Activated CD4-positive, CD25-positive, alpha-beta regulatory T cell treated with anti-CD3 and anti-CD28 coated beads, Interleukin-2, amount 50 U/mL, for 24 hours (primary cell): ENCODE results near the gene HECTD4.
"Not testable (repeated sequence)": the region's sequence is repeated elsewhere in the genome, so short reads cannot be mapped to it uniquely, and the experiment has no call there.

ENCODE experiments used
- ATAC-seq, 2 donors: fragments of 150-1000 bp; cut with Tn5 transposase; one replicate each; pipeline ENCODE4 v1.10.0; 2021; ENCODE audit warnings: mild to moderate bottlenecking in 1 of 2, moderate library complexity in 1 of 2

The HECTD4 gene

GRCh38 chr12:112252184-112252583 is 130.0 kb downstream of the HECTD4 start:
- ATAC-seq, result no peak

DNA sequence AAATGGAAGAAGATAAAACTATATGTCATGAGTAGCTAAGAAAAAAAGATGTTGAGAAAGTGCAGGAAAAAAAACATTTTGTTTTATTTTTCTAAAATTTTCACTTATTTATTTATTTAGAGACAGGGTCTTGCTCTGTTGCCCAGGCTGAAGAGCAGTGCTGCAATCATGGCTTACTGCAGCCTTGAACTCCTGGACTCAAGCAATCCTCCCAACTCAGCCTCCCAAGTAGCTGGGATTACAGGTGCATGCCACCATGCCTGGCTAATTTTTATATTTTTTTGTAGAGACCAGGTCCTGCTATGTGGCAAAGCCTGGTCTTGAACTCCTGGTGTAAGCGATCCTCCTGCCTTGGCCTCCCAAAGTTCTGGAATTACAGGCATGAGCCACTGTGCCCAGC is 137.3 kb downstream of the HECTD4 start:
- not testable (repeated sequence) for ATAC-seq

GRCh38 chr12:112243255-112244110 is 138.7 kb downstream of the HECTD4 start:
- ATAC-seq, result no peak

- ATAC-seq, result no peak
Observed at GRCh38 chr12:112241176-112241575, 141.1 kb downstream of the HECTD4 start.

DNA sequence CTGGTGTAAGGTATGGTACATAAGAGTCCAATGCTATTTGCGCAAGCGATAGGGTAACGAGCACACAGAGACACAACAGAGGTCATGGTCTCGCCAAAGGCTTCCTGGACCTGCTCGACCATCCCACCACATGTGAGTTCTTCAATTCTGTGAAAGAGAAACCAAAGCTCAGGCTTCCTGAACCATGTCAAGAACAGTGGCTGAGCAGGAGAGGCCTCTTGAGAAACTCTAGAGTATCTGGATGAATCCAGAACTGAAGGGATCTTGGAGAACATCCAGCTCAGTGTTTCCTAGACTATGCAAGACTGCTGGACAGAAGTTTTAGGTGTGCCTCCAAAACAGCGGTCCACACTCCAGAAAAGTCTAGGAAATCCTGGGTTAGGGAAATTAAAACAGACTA is 142.3 kb downstream of the HECTD4 start:
- no peak for ATAC-seq

DNA sequence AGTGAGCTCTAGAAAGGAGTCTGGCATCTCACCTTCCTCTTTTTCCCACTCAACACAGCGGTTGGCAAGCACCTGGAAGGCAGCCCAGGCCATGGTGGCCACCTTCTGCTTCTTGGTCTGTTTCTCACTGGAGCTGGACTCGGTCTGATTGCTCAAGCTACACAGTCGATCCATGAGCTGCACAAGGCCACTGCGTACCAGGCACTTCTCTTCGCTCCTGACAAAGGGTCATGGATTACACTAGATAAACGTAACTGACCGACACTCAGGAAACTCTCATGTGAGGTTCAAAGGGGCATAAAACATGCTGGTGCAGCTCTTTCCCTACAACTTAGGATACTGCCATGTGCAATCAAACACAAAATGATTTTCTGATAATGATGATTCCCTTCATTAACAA is 143.2 kb downstream of the HECTD4 start:
- ATAC-seq, result no peak

DNA sequence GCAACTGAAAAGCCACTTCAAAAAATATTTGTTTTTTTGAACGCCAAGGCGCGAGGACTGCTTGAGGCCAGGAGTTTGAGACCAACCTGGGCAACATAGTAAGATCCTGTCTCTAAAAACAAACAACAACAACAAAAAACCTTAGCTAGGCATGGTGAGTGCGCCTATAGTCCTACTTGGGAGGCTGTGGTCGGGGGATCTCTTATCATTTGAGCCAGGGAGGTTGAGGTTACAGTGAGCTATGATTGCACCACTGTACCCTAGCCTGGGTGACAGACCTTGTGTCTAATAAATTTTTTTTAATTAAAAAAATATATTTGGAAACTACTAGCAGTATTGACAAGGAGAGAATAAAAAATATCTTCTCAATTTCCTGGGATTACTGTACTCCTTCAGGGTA is 143.8 kb downstream of the HECTD4 start:
- no peak for ATAC-seq

GRCh38 chr12:112236786-112237185 is 145.4 kb downstream of the HECTD4 start:
- no peak for ATAC-seq

DNA sequence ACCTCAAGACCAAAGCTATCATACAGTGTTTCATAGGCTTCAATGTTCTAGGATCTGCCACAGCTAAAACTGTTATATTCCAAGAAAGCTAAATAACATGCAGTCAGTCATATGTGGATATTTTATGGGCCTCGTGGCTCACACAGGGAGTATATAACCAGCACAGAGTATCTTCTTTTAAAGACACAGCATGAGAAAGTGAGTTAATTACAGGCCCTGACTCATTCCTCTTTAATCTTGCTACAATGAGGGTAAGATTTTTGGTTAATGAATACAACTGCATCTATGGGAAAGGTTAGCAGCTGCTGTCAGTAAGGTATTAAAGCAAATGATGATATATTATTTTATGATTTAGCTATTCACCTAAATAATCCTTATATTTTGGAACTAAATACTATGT is 145.8 kb downstream of the HECTD4 start:
- ATAC-seq, result no peak

- ATAC-seq, result no peak
Observed at GRCh38 chr12:112234303-112234702, 147.9 kb downstream of the HECTD4 start.

DNA sequence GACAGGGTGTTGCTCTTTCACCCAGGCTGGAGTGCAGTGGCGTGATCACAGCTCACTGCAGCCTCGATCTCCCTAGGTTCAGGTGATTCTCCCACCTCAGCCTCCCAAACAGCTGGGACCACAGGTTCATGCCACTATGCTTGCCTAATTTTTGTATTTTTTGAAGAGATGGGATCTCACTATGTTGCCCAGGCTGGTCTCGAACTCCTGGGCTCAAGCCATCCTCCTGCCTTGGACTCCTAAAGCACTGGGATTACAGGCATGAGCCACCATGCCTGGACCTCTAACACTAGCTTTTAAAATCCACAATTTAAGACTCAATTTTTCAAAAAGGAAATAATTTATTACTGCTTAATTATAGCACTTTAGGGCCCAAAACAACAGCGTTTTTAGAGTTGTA is 149.0 kb downstream of the HECTD4 start:
- ATAC-seq, result no peak

GRCh38 chr12:112230136-112230535 is 152.1 kb downstream of the HECTD4 start:
- no peak for ATAC-seq

DNA sequence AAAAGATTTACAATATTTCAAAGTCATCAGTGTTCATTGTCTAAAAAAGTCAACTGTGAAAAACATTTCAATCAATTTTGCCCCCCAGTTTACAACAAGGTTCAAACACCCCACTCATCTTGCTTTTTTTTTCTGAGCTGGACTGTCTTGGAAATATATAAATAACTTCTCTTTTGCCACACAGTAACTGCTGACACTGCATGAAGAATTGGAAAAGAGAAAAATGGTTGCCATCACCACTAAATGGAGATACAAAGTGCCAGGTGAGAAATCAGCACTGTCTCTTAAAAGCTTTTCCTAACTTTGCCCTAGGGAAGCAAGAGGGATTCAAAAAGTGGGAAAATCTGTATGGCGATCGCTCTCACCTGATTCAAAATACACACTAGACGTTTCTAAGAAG is 155.5 kb downstream of the HECTD4 start:
- ATAC-seq, result no peak

- ATAC-seq, result not testable (repeated sequence)
Observed at GRCh38 chr12:112220628-112221027, 161.6 kb downstream of the HECTD4 start.

DNA sequence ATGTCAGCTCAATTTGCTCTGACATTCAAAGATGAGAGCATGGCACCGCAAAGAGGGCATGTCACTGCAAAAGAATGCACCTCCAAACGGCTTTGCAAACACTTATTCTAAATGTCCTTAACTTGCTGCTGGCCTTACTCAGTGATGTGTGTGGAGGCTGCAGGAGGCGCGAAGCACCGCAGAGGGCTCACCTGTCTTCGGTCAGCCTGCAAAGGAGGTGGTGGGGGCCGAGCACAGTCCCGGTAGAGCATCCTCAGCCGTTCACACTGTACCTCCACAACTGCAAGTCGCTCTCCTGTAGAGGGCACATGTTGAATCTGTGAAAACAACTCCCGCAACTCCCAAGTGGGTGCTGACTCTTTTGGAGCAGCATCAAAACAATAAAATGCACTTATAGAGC is 163.0 kb downstream of the HECTD4 start:
- ATAC-seq, result no peak

- no peak for ATAC-seq
Observed at GRCh38 chr12:112218150-112218549, 164.1 kb downstream of the HECTD4 start.

DNA sequence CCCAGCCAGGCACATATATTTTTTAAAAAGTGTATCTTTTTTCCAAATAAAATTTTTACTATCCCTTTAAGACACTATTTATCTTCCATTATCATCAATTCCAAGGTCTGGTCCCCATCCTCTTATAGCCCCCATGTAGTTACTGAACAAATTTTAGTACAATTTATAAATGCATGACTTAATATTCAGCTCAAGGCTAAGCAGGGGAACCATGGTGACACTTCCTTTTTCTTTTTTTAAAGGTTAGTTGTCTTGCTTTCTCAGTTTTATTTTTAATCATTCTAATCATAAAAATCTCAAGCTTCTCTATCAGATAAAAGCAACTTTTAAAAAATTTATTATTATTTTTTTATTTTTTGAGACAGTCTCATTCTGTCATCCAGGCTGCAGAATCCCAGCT is 164.6 kb downstream of the HECTD4 start:
- no peak for ATAC-seq

DNA sequence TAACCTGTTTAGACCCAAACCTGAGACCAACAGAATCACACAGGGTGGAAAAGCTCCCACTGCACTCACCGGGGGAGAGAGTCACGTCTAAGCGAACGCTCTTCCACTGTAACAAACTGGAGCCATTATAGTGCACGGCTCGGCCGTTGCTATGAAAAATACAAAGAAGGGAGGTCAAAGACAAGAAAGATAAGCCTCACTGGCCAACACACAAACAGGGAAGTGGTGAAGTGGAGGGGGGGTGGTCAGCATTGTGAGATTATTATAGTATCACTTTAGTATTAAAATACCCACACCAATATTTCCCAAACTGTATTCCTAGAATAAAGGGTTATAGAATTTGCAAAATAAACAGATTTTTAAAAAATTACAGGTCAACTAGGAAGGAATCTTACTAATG is 166.0 kb downstream of the HECTD4 start:
- ATAC-seq, result no peak

GRCh38 chr12:112214064-112214463 is 168.2 kb downstream of the HECTD4 start:
- ATAC-seq, result no peak

DNA sequence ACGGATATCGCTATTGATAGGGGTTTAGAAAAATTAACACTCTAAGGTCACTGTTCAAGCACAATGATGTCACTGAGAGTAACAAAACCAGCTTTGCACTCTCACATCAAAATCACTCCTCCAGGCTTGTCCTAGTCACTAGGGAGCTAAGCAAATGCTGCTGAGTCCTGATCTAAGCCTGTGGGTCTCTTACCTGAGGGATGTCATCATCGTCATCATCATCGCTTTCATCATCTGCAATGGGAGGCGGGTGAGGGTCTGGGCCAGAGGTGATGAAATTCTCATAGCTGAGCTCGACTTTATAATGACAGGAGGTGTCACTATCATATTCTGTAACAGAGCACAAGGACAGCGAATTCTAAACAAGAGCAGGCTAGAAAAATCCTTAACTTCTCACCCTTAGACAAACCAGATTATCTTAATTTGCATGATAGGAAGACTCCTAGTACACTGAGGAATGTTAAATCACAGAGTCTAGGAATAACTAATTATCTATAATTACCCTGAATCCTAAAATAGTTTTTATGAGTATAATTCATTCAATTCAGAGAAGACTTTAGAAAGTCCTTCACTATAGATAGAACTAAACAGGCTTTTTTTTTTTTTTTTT is 173.8 kb downstream of the HECTD4 start:
- no peak for ATAC-seq

DNA sequence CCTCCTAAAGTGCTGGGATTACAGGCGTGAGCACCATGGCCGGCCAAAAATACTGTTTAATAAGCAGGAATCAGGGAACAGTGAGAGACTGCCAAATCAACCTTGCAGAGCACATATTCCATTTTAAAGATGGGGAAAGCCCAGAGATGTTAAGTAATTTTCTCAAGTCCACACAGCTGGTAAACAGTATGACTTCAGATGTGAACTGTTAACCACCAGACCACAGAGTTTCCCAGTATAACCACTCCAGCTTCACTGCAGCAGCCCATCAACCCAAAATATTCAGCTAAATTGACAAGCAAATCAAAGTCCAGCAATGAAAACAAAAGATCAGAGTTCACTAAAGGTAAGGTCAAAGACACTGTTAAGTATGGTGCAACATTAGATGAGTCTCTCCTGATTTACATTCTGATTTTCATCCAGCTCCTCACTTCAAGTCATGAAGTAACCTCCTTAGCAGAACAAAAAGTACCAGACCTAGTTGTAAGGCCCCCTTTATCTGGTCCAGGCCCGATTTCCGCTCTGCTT is 174.8 kb downstream of the HECTD4 start:
- no peak for ATAC-seq

GRCh38 chr12:112206944-112207343 is 175.3 kb downstream of the HECTD4 start:
- no peak for ATAC-seq

GRCh38 chr12:112199136-112199535 is 183.1 kb downstream of the HECTD4 start:
- no peak for ATAC-seq

DNA sequence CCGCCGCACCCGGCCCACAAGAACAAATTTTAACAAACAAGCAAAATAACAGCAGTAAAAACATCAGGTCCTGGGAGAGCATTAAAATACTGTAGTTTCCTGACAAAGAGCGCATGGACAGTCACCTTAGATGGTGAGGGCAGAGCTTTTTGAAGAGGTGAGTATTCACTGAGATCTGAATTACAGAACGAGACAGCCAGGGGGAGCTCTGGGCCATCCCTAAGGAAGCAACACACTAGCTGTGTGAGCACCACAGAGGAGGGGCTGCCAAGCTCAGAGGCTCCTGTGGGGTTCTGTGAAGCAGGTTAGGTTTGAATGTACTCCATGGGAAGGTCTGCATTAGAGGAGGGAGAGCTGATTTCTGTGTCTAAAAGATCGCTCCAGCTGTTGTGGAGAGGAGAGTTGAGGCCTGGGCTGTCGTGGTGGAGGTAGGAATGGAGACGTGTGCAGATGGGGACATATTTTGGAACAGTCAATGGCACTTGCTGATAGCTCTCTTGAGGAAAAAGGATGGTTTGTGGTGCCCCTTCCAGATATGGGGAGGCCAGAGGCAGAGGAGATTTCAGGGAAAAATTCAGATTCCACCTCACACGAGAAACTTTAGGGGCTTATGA is 184.0 kb downstream of the HECTD4 start:
- peak; percentile 75 to 82 for ATAC-seq
